T1000 (cell line): Measurements from ENCODE around the gene LRPAP1.
"Not testable (repeated sequence)": the region's sequence is repeated elsewhere in the genome, so short reads cannot be mapped to it uniquely, and the experiment has no call there.

Experiments used
- DNase-seq: peaks from one replicate; lab custom pipeline; 2025; ENCODE audit warnings: mixed read lengths; lab: John Stamatoyannopoulos, UW

LRPAP1 gene

GRCh38 chr4:3519468-3520264 lies 12.6 kb downstream of the LRPAP1 start:
- no peak for DNase-seq

GRCh38 chr4:3518941-3519340 lies 13.3 kb downstream of the LRPAP1 start:
- DNase-seq = no peak

- DNase-seq = no peak
These were observed 13.7 kb downstream of the LRPAP1 start for GRCh38 chr4:3518511-3518880.

- DNase-seq = no peak
These were observed 14.3 kb downstream of the LRPAP1 start for GRCh38 chr4:3517731-3518510.

- DNase-seq = no peak
These were observed 15.1 kb downstream of the LRPAP1 start for GRCh38 chr4:3516836-3517730.

- DNase-seq = no peak
These were observed 16.0 kb downstream of the LRPAP1 start for GRCh38 chr4:3516061-3516835.

- DNase-seq = no peak
These were observed 16.6 kb downstream of the LRPAP1 start for GRCh38 chr4:3515646-3516045.

- no peak for DNase-seq
These were observed 17.3 kb downstream of the LRPAP1 start for GRCh38 chr4:3514806-3515501.

GRCh38 chr4:3514221-3514780 lies 17.9 kb downstream of the LRPAP1 start:
- DNase-seq = no peak

- DNase-seq = no peak
These were observed 18.4 kb downstream of the LRPAP1 start for GRCh38 chr4:3513807-3514206.

- no peak for DNase-seq
These were observed 19.5 kb downstream of the LRPAP1 start for GRCh38 chr4:3512719-3513118.

GRCh38 chr4:3512279-3512678 lies 19.9 kb downstream of the LRPAP1 start:
- no peak for DNase-seq

GRCh38 chr4:3511601-3512000 lies 20.6 kb downstream of the LRPAP1 start:
- DNase-seq = not testable (repeated sequence)

- DNase-seq = no peak
These were observed 21.0 kb downstream of the LRPAP1 start for GRCh38 chr4:3511187-3511586.

- no peak for DNase-seq
These were observed 21.7 kb downstream of the LRPAP1 start for GRCh38 chr4:3510481-3510880.

- no peak for DNase-seq
These were observed 23.7 kb downstream of the LRPAP1 start for GRCh38 chr4:3508542-3508941.

GRCh38 chr4:3505231-3505630 lies 27.0 kb downstream of the LRPAP1 start:
- DNase-seq = no peak

GRCh38 chr4:3502941-3503936 lies 29.0 kb downstream of the LRPAP1 start:
- no peak for DNase-seq

GRCh38 chr4:3501825-3502425 lies 30.3 kb downstream of the LRPAP1 start:
- no peak for DNase-seq
